KMS-11 (cell line): ENCODE measurements around the gene SLC25A34.

Experiments used
- H2AFZ ChIP-seq: fragments of 200-600 bp; sonication (generic); 2 replicates; pipeline ENCODE4 v1.6.1; 2016; ENCODE audit warnings: antibody characterized with exemption, mixed run types, low read depth
- H3K27ac ChIP-seq: fragments of 200-600 bp; sonication (generic); 2 replicates; pipeline ENCODE4 v1.6.1; 2016; ENCODE audit warnings: mild to moderate bottlenecking, mixed run types
- H3K27me3 ChIP-seq: fragments of 200-600 bp; sonication (generic); 2 replicates; pipeline ENCODE4 v1.6.1; 2017; ENCODE audit warnings: mild to moderate bottlenecking, low read depth, mixed run types, moderate library complexity; ENCODE audit not compliant: insufficient read depth
- H3K36me3 ChIP-seq: fragments of 200-600 bp; sonication (generic); 2 replicates; pipeline ENCODE4 v1.6.1; 2017; ENCODE audit warnings: mild to moderate bottlenecking, mixed run types; ENCODE audit not compliant: insufficient read depth
- H3K4me1 ChIP-seq: fragments of 200-600 bp; sonication (generic); 2 replicates; pipeline ENCODE4 v1.6.1; 2016; ENCODE audit warnings: mild to moderate bottlenecking, low read depth, mixed run types; ENCODE audit not compliant: poor library complexity, severe bottlenecking
- H3K4me2 ChIP-seq: fragments of 200-600 bp; sonication (generic); 2 replicates; pipeline ENCODE4 v1.7.0; 2016; ENCODE audit warnings: mild to moderate bottlenecking, mixed run types
- H3K4me3 ChIP-seq: fragments of 200-600 bp; sonication (generic); IDR thresholded peaks from 2 replicates; pipeline ENCODE4 v1.6.1; 2017; ENCODE audit warnings: low read depth, low read length, mixed read lengths; ENCODE audit not compliant: insufficient read depth
- H3K79me2 ChIP-seq: fragments of 200-600 bp; sonication (generic); 2 replicates; pipeline ENCODE4 v1.6.1; 2016; ENCODE audit warnings: low read depth, mixed run types; ENCODE audit not compliant: insufficient read depth
- H3K9ac ChIP-seq: fragments of 200-600 bp; sonication (generic); 2 replicates; pipeline ENCODE4 v1.6.1; 2016; ENCODE audit warnings: mild to moderate bottlenecking, mixed run types
- H4K20me1 ChIP-seq: fragments of 200-600 bp; sonication (generic); 2 replicates; pipeline ENCODE4 v1.6.1; 2016; ENCODE audit warnings: mild to moderate bottlenecking, mixed run types; ENCODE audit not compliant: insufficient read depth
- CTCF ChIP-seq: fragments of 200-600 bp; sonication (generic); conservative IDR thresholded peaks from 2 replicates; pipeline ENCODE4 v1.6.1; 2017; ENCODE audit warnings: low read depth, mild to moderate bottlenecking, antibody characterized with exemption, low read length, moderate library complexity, mixed read lengths

The SLC25A34 gene

GRCh38 chr1:15732686-15733081 is 3.4 kb upstream of the SLC25A34 start:
- Histone ChIP-seq H3K4me2 (no peak overlapping the region), H3K79me2 (no peaks in the 10 kb centered on the region), H3K36me3 (0 out of 2 replicates have a peak, but pooled peaks cover under 1% of the 10 kb centered on the region), H3K9ac (no peak overlapping the region), H3K27me3 (no peaks in the 10 kb centered on the region), H3K27ac (no peak overlapping the region), H2AFZ (no peak overlapping the region), H4K20me1 (no peaks in the 10 kb centered on the region), H3K4me3 (no peak overlapping the region), H3K4me1 (no peaks in the 10 kb centered on the region)
- no peak for TF ChIP-seq CTCF

- H3K36me3 ChIP-seq = no peaks in the 10 kb centered on the region
- no peaks in the 10 kb centered on the region for H3K79me2 ChIP-seq
- no peak for TF ChIP-seq CTCF
- H4K20me1 ChIP-seq = no peaks in the 10 kb centered on the region
- H3K4me1 ChIP-seq = no peaks in the 10 kb centered on the region
- H3K4me3 ChIP-seq = no peak overlapping the region
- H3K9ac ChIP-seq = no peak overlapping the region
- no peak overlapping the region for H2AFZ ChIP-seq
- H3K27ac ChIP-seq = no peak overlapping the region
- H3K4me2 ChIP-seq = no peak overlapping the region
- H3K27me3 ChIP-seq = no peaks in the 10 kb centered on the region
These were observed 2.8 kb upstream of the SLC25A34 start for GRCh38 chr1:15733218-15733725.

GRCh38 chr1:15733726-15734226 is 2.3 kb upstream of the SLC25A34 start:
- Histone ChIP-seq H3K4me2 (no peak overlapping the region), H3K79me2 (no peaks in the 10 kb centered on the region), H2AFZ (no peak overlapping the region), H3K4me1 (no peaks in the 10 kb centered on the region), H3K36me3 (no peaks in the 10 kb centered on the region), H3K27ac (no peak overlapping the region), H3K27me3 (no peaks in the 10 kb centered on the region), H3K4me3 (no peak overlapping the region), H3K9ac (no peak overlapping the region), H4K20me1 (no peaks in the 10 kb centered on the region)
- no peak for TF ChIP-seq CTCF

DNA sequence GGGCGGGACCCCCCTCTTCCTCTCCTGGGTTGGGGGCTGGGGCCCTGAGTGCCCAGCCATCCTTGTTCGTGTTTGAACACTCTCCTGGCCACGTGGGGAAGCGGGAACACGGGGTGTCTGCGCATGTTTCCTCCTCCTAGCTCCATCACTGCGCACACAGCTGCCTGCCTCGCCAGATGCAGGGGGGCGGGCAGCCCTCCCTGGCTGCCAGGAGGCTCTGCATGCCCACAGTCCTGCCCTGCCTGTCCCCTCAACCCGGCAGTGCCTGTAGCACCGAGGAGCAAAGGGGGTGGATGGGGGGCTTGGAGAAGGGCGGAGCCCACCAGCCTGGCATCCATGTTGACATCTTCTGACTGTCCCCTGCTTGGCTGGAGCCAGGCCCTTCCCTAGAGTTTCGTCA is 1.8 kb upstream of the SLC25A34 start:
- no peak for TF ChIP-seq CTCF
- no peak overlapping the region for H3K4me2 ChIP-seq
- H3K27ac ChIP-seq = no peak overlapping the region
- H2AFZ ChIP-seq = no peak overlapping the region
- H3K27me3 ChIP-seq = no peaks in the 10 kb centered on the region
- H3K9ac ChIP-seq = no peak overlapping the region
- H3K36me3 ChIP-seq = no peaks in the 10 kb centered on the region
- H3K4me3 ChIP-seq = no peak overlapping the region
- no peaks in the 10 kb centered on the region for H3K4me1 ChIP-seq
- H4K20me1 ChIP-seq = no peaks in the 10 kb centered on the region
- no peaks in the 10 kb centered on the region for H3K79me2 ChIP-seq
